ENCODE measurements around the gene ZNF76. TPM values are rescaled to one million over a fixed set of nuclear protein-coding genes. Genes with fewer than 3 reads are reported as not detected.
A peak's percentile ranks its signal among the peaks of the same experiment; 100 is the strongest.

Gene ZNF76
- total and polyA plus RNA-seq, 8 donors = 15.1 to 92.0 (median 25.3) TPM

DNA sequence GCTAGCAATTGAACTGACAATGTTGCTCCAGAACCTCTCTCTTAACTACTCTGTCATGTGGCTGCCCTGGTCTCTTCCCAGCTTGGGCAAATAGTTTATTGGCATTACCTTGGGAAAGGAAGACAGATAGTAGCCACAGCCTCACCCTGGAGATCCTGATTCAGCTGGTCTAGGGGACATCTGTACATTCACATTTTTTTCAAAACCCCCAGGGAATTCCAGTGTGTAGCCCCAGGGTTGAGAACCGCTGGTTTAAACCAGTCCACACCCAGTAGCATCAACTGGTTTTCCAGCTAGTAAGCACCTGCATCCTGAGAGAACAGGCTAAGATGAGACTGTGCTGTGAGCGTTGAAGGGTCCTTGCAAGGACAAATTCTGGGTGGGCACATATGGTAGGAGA is 36.1 kb upstream of the ZNF76 start:
- H3K27ac ChIP-seq = no peak overlapping the region
- H3K9me3 ChIP-seq = no peaks in the 10 kb centered on the region
- TF ChIP-seq POLR2A (IDR thresholded peaks at IDR 0.05) = no peak
- no peak for TF ChIP-seq POLR2AphosphoS5 (IDR thresholded peaks at IDR 0.05)
- no peak for TF ChIP-seq CTCF (IDR thresholded peaks at IDR 0.05)
- TF ChIP-seq EP300 (IDR thresholded peaks at IDR 0.05) = no peak
- peaks cover 0 to 15% (median 0%) of the 10 kb centered on the region in 3 donors for H3K27me3 ChIP-seq
- 67 to 93% (median 82%) methylated on average over 2 of the region's 2 CpGs for WGBS, 5 donors
- H3K4me1 ChIP-seq = no peaks in the 10 kb centered on the region
- intact Hi-C loops (cut with DNase I; ENCODE audit: low total_unique reads) = no loop called here
- no peaks in the 10 kb centered on the region for H3K36me3 ChIP-seq
- H3K4me3 ChIP-seq = no peak overlapping the region
- DNase-seq = no peak

DNA sequence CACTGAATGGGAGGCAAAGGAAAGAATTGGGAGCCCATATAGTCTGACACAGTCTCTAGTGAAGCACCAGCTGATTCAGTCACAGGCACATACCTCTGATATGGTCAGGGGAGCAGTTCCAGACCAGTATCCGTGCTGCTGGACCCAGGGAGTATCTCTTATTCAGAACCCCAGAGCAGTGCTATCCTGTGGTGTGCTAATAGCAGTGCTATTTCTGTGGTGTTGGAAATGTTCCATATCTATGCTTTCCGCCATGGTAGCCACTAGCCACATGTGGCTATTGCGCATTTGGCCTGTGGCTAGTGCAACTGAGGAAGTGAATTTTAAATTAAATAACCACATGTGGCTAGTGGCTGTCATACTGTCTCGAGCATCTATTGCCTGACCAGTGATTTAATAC is 34.8 kb upstream of the ZNF76 start:
- Histone ChIP-seq H3K27ac (no peak overlapping the region), H3K4me1 (no peaks in the 10 kb centered on the region), H3K36me3 (no peaks in the 10 kb centered on the region), H3K9me3 (no peaks in the 10 kb centered on the region), H3K27me3 (peaks cover 0 to 10% (median 0%) of the 10 kb centered on the region in 3 donors), H3K4me3 (no peak overlapping the region)
- intact Hi-C loops (cut with DNase I; ENCODE audit: low total_unique reads) = no loop called here
- DNase-seq = no peak
- TF ChIP-seq POLR2AphosphoS5 (IDR thresholded peaks at IDR 0.05) (no peak), EP300 (IDR thresholded peaks at IDR 0.05) (no peak), POLR2A (IDR thresholded peaks at IDR 0.05) (no peak), CTCF (IDR thresholded peaks at IDR 0.05) (no peak)
- WGBS, 5 donors = 81 to 91% (median 83%) methylated on average over 4 of the region's 4 CpGs

GRCh38 chr6:35228481-35228880 is 31.1 kb upstream of the ZNF76 start:
- Histone ChIP-seq H3K27ac (no peak overlapping the region), H3K27me3 (no peaks in the 10 kb centered on the region), H3K9me3 (no peaks in the 10 kb centered on the region), H3K4me3 (no peak overlapping the region), H3K4me1 (peaks cover 3 to 18% (median 10%) of the 10 kb centered on the region in 4 donors), H3K36me3 (no peaks in the 10 kb centered on the region)
- 89 to 91% (median 89%) methylated on average over 6 of the region's 6 CpGs for WGBS, 5 donors
- peak in 1 of 2 donors; percentile 31 for DNase-seq
- TF ChIP-seq POLR2A (IDR thresholded peaks at IDR 0.05) = no peak
- TF ChIP-seq CTCF (IDR thresholded peaks at IDR 0.05) = no peak
- TF ChIP-seq POLR2AphosphoS5 (IDR thresholded peaks at IDR 0.05) = no peak
- intact Hi-C loops (cut with DNase I; ENCODE audit: low total_unique reads) = no loop called here

- peaks cover 3 to 18% (median 10%) of the 10 kb centered on the region in 4 donors for H3K4me1 ChIP-seq
- no peaks in the 10 kb centered on the region for H3K9me3 ChIP-seq
- peaks cover 0 to 7% (median 0%) of the 10 kb centered on the region in 4 donors for H3K36me3 ChIP-seq
- intact Hi-C loops (cut with DNase I; ENCODE audit: low total_unique reads) = no loop called here
- 87 to 96% (median 91%) methylated on average over 5 of the region's 5 CpGs for WGBS, 5 donors
- H3K4me3 ChIP-seq = no peak overlapping the region
- H3K27ac ChIP-seq = no peak overlapping the region
- DNase-seq = no peak
- H3K27me3 ChIP-seq = no peaks in the 10 kb centered on the region
- TF ChIP-seq POLR2A (IDR thresholded peaks at IDR 0.05) (no peak), POLR2AphosphoS5 (IDR thresholded peaks at IDR 0.05) (no peak), EP300 (IDR thresholded peaks at IDR 0.05) (no peak), CTCF (IDR thresholded peaks at IDR 0.05) (no peak)
Measured at GRCh38 chr6:35229304-35229703, 30.2 kb upstream of the ZNF76 start.

Measured in stomach (tissue), 9 donors.